ENCODE results near the gene MLANA. TPM values are rescaled to one million over a fixed set of nuclear protein-coding genes. Genes with fewer than 3 reads are reported as not detected.

Gene MLANA
- total RNA-seq: not detected

- 82 to 90% methylated on average over 9 of the region's 9 CpGs for WGBS, 2 donors
- Histone ChIP-seq H3K27ac (no peak within 1 kb of the TSS), H3K9me3 (no peaks in the 10 kb centered on the region), H3K4me3 (no peak within 1 kb of the TSS), H3K36me3 (no peaks in the 10 kb centered on the region), H3K4me1 (peaks cover 0 to 7% (median 0%) of the 10 kb centered on the region in 3 donors), H3K27me3 (no peaks in the 10 kb centered on the region)
- intact Hi-C loops (cut with DNase I): no loop called here
- DNase-seq: no peak
- no peak for TF ChIP-seq POLR2A (IDR thresholded peaks at IDR 0.05)
- TF ChIP-seq CTCF (IDR thresholded peaks at IDR 0.05): no peak
These were observed at the start of gene MLANA for GRCh38 chr9:5890641-5891040. Gene MLANA (plus strand): TSS chr9:5890889. CDS start chr9:5892475, 1,586 bp downstream.

GRCh38 chr9:5841771-5842573, 48.7 kb upstream of the MLANA start:
- no peaks in the 10 kb centered on the region for H3K9me3 ChIP-seq
- DNase-seq: no peak
- no peaks in the 10 kb centered on the region for H3K36me3 ChIP-seq
- H3K27me3 ChIP-seq: no peaks in the 10 kb centered on the region
- 81 to 93% methylated on average over 8 to 11 of the region's 12 CpGs for WGBS, 2 donors
- no peak overlapping the region for H3K4me3 ChIP-seq
- intact Hi-C loops (cut with DNase I): no loop called here
- peaks cover 0 to 36% (median 17%) of the 10 kb centered on the region in 3 donors for H3K4me1 ChIP-seq
- TF ChIP-seq POLR2A (IDR thresholded peaks at IDR 0.05) (no peak), CTCF (IDR thresholded peaks at IDR 0.05) (no peak)
- H3K27ac ChIP-seq: no peak overlapping the region

- Histone ChIP-seq H3K27me3 (no peaks in the 10 kb centered on the region), H3K4me3 (no peak overlapping the region), H3K9me3 (no peaks in the 10 kb centered on the region), H3K36me3 (no peaks in the 10 kb centered on the region), H3K4me1 (peaks cover 0 to 36% (median 17%) of the 10 kb centered on the region in 3 donors), H3K27ac (peak overlapping the region in 2 of 4 donors; percentile 14 to 36)
- TF ChIP-seq CTCF (IDR thresholded peaks at IDR 0.05) (no peak), POLR2A (IDR thresholded peaks at IDR 0.05) (no peak)
- no peak for DNase-seq
- intact Hi-C loops (cut with DNase I): no loop called here
- WGBS, 2 donors: 66 to 83% methylated on average over 5 of the region's 5 CpGs
These were observed 47.5 kb upstream of the MLANA start for GRCh38 chr9:5842929-5843793.

GRCh38 chr9:5843794-5844471, 46.8 kb upstream of the MLANA start:
- DNase-seq: no peak
- no peaks in the 10 kb centered on the region for H3K9me3 ChIP-seq
- no peak for TF ChIP-seq POLR2A (IDR thresholded peaks at IDR 0.05)
- TF ChIP-seq CTCF (IDR thresholded peaks at IDR 0.05): no peak
- H3K27ac ChIP-seq: peak overlapping the region in 2 of 4 donors; percentile 36 to 39
- H3K4me1 ChIP-seq: peaks cover 0 to 33% (median 17%) of the 10 kb centered on the region in 3 donors
- no peaks in the 10 kb centered on the region for H3K27me3 ChIP-seq
- H3K36me3 ChIP-seq: no peaks in the 10 kb centered on the region
- no peak overlapping the region for H3K4me3 ChIP-seq
- intact Hi-C loops (cut with DNase I): no loop called here
- 38 to 45% methylated on average over 3 to 8 of the region's 8 CpGs for WGBS, 2 donors
